Spleen (tissue), 7 donors: Measurements from ENCODE around the gene CHL1.

Experiments used
- POLR2A ChIP-seq, 3 donors: fragments of 450-650 bp; IDR thresholded peaks; one replicate each; pipeline ENCODE4 v1.5.1; 2017; ENCODE audit warnings: antibody characterized with exemption in 3 of 3, mild to moderate bottlenecking in 1 of 3
- TF ChIP-seq, protein P1 (sequence below), 11 experiments: fragments of 200-600 bp in 7 of 11; fragments of 450-650 bp in 4 of 11; sonication (generic) in 4 of 11; IDR thresholded peaks in 8 of 11; conservative IDR thresholded peaks in 3 of 11; 1 replicate in 7 of 11; 2 replicates in 4 of 11; pipeline versions ENCODE4 v1.4.0 to v1.8.0; 2016 to 2021; ENCODE audit warnings: antibody characterized with exemption in 11 of 11, inconsistent platforms in 4 of 11, mild to moderate bottlenecking in 1 of 11
- donor health status: DM: no; HTN: no; CAD: no; lungs with moderate emphysema.
- donor health status: DM: no; HTN: no; CAD: no.
- donor health status: DM: no; HTN: no; CAD: no.

DNA sequence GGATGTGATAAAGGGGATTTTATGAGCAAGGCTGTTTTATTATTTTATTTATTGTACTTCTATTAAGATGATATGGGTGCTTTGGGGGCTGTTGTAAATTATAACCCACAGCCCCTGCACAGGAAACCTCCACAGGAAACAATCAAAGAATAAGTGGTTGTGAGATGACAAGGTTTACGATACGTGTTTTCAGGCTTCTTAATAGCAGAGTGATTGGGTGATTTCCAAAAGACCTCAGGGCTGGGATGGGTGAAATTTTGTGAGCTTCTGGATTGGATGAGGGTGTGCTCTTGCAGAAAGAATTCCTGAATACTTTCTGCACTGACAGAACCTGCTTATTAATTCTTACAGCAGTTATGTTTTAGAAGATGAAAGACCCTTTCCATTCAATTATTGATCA lies 21.4 kb downstream of the CHL1 start:
- TF ChIP-seq, protein P1, sequence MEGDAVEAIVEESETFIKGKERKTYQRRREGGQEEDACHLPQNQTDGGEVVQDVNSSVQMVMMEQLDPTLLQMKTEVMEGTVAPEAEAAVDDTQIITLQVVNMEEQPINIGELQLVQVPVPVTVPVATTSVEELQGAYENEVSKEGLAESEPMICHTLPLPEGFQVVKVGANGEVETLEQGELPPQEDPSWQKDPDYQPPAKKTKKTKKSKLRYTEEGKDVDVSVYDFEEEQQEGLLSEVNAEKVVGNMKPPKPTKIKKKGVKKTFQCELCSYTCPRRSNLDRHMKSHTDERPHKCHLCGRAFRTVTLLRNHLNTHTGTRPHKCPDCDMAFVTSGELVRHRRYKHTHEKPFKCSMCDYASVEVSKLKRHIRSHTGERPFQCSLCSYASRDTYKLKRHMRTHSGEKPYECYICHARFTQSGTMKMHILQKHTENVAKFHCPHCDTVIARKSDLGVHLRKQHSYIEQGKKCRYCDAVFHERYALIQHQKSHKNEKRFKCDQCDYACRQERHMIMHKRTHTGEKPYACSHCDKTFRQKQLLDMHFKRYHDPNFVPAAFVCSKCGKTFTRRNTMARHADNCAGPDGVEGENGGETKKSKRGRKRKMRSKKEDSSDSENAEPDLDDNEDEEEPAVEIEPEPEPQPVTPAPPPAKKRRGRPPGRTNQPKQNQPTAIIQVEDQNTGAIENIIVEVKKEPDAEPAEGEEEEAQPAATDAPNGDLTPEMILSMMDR (IDR thresholded peaks at IDR 0.05 in 8 of 11, conservative IDR thresholded peaks at IDR 0.05 in 3 of 11) = no peak
- no peak for TF ChIP-seq POLR2A (IDR thresholded peaks at IDR 0.05)
